ENCODE data around the gene IFIT2. TPM values are rescaled to one million over a fixed set of nuclear protein-coding genes. Genes with fewer than 3 reads are reported as not detected.
"Not testable (repeated sequence)": the region's sequence is repeated elsewhere in the genome, so short reads cannot be mapped to it uniquely, and the experiment has no call there.

The IFIT2 gene
- total RNA-seq, 1 donor from 2014 or later, result 4.0 TPM

DNA sequence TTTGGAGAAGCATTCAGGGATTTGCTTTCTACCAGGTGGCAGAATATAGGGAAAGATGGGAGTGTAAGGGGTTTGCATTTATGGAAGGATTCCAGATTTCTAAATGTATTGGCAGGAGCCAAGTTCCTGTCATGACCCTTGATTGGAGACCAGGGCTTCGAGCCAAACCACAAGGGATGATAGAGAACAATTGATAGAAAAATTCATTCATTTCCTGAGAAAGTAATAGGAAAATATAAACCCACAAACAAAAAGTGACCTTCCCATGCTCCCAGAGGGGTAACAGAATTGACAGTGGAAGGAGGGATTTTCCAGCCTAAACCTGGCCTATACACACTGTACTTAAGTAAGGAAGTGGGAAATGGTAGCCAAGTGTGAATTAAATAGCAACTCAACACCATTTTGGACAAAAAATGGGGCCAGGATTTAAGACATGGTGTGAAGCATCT lies 22.4 kb upstream of the IFIT2 start:
- DNase-seq (ENCODE audit: low spot score), result no peak

GRCh38 chr10:89280508-89280907 lies 21.3 kb upstream of the IFIT2 start:
- no peak for DNase-seq (ENCODE audit: low spot score)

GRCh38 chr10:89281606-89282395 lies 20.0 kb upstream of the IFIT2 start:
- DNase-seq (ENCODE audit: low spot score), result no peak

- no peak for DNase-seq (ENCODE audit: low spot score)
These were observed 18.6 kb upstream of the IFIT2 start for GRCh38 chr10:89283025-89283935.

DNA sequence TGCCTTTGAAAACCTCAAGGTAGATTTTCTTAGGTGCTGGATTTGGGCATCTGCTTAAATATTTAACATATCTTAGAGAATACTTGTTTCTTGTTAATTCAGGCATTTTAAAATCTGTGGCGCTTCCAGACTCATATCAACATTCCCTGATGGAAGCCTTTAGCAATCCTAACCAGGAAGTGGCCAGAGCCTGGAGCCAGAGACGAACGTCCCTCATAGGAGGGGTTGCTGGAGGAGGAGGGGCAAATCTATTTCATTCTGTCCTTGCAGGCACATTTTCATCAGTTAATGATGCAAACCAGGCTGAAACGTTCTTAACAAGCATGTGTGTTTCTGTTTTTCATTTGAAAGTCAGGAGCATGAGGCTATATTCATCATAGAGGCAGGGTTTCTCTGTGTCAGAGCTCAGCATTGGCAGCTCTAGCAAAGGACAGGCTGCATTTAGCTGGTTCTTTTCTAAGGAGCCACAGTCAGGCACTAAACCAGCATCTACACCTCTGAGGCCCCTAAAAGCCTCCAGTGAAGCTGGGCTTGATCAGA lies 17.8 kb upstream of the IFIT2 start:
- no peak for DNase-seq (ENCODE audit: low spot score)

DNA sequence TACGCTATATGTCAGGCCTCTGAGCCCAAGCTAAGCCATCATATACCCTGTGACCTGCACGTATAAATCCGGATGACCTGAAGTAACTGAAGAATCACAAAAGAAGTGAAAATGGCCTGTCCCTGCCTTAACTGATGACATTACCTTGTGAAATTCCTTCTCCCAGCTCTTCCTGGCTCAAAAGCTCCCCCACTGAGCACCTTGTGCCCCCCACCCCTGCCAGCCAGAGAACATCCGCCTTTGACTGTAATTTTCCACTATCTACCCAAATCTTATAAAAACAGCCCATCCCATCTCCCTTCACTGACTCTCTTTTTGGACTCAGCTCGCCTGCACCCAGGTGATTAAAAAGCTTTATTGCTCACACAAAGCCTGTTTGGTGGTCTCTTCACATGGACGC lies 17.1 kb upstream of the IFIT2 start:
- not testable (repeated sequence) for DNase-seq (ENCODE audit: low spot score)

GRCh38 chr10:89285303-89285702 lies 16.5 kb upstream of the IFIT2 start:
- DNase-seq (ENCODE audit: low spot score), result not testable (repeated sequence)

DNA sequence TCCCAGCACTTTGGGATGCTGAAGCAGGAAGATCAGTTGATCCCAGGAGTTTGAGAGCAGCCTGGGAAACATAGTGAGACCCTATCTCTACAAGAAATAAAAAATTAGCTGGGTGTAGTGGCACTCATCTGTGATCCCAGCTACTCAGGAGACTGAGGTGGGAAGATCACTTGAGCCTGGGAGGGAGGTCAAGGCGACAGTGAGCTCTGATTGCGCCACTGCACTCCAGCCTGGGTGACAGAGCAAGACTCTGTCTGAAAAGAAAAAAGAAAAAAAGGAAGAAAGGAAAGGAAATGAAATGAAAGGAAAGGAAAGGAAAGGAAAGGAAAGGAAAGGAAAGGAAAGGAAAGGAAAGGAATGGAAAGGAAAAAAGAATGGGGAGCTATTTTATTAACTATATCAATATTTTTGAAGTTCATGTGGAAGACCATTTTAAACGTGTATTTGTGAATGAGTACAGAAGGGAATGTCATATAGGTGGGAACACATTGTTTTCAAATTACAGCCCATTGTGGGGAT lies 7.1 kb upstream of the IFIT2 start:
- DNase-seq (ENCODE audit: low spot score), result no peak

DNA sequence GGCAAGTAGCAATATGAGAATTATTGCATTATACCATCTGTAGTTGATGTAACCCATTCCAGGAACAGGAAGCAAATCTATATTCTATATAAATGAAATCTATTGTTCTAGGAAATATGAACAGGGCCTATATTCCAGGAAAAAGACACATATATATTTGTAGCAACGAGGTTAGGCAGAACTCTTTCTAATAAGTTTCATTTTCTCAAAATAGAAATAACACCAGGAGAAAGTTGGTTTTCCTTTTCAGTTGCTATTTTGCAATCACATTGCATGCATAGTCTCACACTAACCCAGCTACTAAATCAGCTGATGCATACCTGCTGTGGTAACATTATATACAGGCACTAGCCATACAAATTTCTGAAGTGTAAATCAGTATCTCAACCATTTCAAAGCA lies 6.2 kb upstream of the IFIT2 start:
- no peak for DNase-seq (ENCODE audit: low spot score)

DNA sequence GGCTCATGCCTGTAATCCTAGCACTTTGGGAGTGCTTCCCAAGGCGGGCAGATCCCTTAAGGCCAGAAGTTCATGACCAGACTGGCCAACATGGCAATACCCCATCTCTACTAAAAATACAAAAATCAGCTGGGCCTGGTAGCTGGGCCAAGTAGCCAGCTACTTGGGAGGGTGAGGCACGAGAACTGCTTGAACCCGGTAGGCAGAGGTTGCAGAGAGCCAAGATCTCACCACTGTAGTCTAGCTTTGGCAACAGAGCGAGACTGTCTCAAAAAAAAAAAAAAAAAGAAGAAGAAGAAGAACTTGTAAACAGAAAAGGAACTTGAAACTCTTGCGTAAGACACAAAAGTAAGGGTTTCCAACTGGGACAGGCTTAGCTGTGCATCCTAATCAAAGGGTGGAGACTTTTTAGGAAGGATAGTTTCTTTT lies 5.6 kb upstream of the IFIT2 start:
- DNase-seq (ENCODE audit: low spot score), result no peak

- DNase-seq (ENCODE audit: low spot score), result no peak
These were observed 4.5 kb upstream of the IFIT2 start for GRCh38 chr10:89297356-89297755.

DNA sequence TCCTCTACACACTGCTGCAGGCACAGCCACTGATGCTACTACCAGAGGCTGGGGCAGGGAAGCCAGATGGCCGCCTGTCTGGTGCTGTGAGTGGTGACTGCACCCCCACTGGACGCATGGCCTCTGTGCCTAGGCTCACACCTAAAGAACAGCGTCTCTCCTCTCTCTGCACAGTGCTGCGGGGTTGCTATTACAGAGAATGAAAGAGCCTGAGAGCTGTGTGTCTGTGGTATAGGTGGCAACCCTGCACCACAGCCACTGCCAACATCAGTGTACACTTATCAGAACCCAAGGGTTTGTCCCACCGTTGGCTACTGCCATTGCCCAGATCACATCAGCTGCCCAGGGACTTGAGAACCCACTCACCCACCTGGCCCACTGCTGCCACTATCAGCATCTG lies 4.1 kb upstream of the IFIT2 start:
- DNase-seq (ENCODE audit: low spot score), result no peak

- DNase-seq (ENCODE audit: low spot score), result no peak
These were observed 2.8 kb upstream of the IFIT2 start for GRCh38 chr10:89299031-89299430.

GRCh38 chr10:89301232-89301631 lies 614 bp upstream of the IFIT2 start:
- no peak for DNase-seq (ENCODE audit: low spot score)

GRCh38 chr10:89302625-89303024 lies 779 bp downstream of the IFIT2 start:
- DNase-seq (ENCODE audit: low spot score), result no peak

DNA sequence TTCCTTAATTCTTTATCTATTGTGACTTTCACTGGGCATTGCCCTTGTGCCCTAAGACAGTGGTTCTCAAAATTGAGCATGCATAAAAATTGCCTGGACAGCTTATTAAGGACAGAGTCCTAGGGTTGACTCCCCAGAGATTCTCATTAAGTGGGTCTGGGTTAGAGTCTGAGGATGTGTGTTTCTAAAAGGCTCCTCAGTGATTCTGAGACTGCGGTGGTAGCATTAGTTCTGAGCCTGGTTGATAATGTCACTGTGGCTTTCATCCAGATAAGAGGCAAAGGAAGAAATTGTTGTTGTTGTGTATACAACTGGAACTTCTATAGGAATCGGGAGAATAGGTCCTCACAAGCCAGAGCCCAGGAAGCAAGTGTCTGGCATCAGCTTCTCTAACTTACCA lies 1.3 kb downstream of the IFIT2 start:
- no peak for DNase-seq (ENCODE audit: low spot score)

GRCh38 chr10:89304026-89304425 lies 2.2 kb downstream of the IFIT2 start:
- no peak for DNase-seq (ENCODE audit: low spot score)

- no peak for DNase-seq (ENCODE audit: low spot score)
These were observed 2.6 kb downstream of the IFIT2 start for GRCh38 chr10:89304446-89304845.

GRCh38 chr10:89304925-89305324 lies 3.1 kb downstream of the IFIT2 start:
- DNase-seq (ENCODE audit: low spot score), result no peak

DNA sequence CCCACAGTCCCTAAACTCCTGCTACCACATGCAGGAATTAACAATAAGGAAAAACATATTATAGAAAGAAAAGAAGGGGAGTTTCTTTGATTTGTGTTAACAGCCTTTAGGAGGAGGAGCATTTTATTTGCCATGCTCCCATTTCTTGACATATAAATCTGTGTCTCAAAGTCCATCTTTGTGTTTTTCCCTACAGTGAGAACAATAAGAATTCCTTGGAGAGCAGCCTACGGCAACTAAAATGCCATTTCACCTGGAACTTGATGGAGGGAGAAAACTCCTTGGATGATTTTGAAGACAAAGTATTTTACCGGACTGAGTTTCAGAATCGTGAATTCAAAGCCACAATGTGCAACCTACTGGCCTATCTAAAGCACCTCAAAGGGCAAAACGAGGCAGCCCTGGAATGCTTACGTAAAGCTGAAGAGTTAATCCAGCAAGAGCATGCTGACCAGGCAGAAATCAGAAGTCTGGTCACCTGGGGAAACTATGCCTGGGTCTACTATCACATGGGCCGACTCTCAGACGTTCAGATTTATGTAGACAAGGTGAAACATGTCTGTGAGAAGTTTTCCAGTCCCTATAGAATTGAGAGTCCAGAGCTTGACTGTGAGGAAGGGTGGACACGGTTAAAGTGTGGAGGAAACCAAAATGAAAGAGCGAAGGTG lies 4.1 kb downstream of the IFIT2 start:
- no peak for DNase-seq (ENCODE audit: low spot score)

DNA sequence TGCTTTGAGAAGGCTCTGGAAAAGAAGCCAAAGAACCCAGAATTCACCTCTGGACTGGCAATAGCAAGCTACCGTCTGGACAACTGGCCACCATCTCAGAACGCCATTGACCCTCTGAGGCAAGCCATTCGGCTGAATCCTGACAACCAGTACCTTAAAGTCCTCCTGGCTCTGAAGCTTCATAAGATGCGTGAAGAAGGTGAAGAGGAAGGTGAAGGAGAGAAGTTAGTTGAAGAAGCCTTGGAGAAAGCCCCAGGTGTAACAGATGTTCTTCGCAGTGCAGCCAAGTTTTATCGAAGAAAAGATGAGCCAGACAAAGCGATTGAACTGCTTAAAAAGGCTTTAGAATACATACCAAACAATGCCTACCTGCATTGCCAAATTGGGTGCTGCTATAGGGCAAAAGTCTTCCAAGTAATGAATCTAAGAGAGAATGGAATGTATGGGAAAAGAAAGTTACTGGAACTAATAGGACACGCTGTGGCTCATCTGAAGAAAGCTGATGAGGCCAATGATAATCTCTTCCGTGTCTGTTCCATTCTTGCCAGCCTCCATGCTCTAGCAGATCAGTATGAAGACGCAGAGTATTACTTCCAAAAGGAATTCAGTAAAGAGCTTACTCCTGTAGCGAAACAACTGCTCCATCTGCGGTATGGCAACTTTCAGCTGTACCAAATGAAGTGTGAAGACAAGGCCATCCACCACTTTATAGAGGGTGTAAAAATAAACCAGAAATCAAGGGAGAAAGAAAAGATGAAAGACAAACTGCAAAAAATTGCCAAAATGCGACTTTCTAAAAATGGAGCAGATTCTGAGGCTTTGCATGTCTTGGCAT lies 4.8 kb downstream of the IFIT2 start:
- DNase-seq (ENCODE audit: low spot score), result no peak
